NAMALWA (cell line): ENCODE data around the gene RIT2.
A peak's percentile ranks its signal among the peaks of the same experiment; 100 is the strongest.

ENCODE experiments used
- DNase-seq: peaks from one replicate; pipeline ENCODE4 v3.0.0-alpha.2; 2015; ENCODE audit warnings: low spot score

RIT2 gene

DNA sequence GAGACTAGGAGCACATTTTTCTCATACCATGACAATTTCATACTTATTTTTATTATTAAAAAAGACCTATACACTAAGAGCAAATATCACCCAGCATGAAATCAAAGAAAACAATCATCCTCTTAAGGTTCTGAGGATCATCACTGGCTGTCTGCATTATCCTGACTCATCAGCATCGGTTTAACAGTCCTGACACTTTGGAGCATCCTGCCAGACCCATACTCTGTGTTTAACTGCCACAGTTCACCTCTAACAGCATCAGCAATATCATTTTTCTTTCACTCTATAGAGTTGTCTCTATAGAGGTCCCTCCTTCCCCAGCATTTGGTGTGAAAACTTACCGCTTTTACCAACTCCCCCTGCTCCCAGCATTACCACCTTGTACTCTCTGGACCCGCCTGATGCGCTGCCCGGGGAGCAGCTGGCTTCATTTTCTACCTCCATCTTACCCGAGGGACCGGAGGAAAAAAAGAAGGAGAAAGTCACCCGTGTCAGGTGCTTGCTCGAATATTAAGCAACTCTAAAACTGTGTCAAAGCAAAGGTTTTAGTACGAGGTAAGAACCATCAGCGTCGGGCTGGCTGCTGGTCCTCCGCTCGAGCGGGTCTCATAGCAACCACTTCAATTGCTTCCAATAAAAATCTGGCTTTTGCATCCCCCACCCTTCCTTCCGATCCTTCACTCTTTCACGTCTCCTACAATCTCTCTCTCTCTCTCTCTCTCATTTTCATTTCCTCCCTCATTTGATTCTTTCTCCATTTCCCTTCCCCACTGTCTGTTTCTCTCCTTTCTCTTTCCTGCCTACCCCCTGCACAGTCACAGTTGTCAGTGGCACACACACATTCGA, at the start of gene RIT2:
RIT2 (minus strand) TSS at position 610 of the 846 bp plus-strand sequence.
- no peak for DNase-seq

DNA sequence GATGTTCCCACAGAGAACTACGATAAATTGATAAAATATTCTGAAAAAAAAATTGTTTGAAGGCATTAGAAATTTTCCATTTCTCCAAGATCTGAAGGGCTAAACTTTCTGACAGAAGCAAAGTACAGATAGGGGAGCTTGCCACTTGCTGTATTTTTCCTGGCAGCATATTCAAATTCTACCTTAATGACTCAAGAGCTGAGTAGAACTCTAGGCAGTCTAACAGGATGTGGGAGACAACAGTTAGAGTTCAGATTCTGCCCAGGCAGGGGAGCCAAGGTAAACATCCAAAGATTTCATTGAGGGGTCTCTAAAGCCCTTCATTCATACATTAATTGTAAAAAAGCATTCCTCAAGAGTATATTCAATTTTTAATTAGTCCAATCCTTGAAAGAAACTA, 46.0 kb upstream of the RIT2 start:
- DNase-seq, result no peak

DNA sequence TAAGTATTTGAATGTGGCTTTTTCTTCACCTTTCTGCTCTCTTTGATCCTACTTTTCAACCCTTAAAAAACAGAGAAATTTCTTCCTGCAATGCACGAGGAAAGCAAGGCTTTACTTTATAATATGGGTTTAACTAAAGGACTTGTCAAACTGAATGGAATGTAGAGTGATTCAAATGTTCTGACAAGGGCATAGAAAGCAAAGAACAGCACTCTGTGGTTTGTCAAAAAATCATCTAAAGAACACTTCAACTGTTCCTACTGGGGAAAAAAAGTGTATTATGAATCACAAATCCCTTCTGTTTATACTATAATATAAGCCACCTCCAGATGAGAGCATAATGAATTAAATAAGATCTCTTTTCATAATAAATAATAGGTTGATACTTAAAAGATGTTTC, 45.0 kb upstream of the RIT2 start:
- no peak for DNase-seq

DNA sequence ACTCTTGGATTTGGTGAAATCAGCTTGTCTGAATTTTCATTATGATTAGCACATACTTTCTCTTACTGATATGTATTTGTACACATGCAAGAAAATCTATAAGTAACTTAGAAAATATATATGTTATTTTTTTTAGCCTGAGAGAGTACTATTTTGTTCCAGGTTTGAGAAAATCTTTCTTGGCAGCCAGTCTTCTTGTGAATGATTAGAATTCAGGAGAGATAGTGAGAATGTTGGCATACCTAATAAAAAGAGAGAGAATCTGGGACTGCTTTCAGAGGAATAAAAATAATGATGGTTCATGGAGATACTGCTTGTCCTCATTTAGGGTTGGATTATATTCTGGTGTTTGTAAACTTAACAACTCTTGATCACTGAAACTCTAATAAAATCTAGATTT, 44.4 kb upstream of the RIT2 start:
- no peak for DNase-seq

DNA sequence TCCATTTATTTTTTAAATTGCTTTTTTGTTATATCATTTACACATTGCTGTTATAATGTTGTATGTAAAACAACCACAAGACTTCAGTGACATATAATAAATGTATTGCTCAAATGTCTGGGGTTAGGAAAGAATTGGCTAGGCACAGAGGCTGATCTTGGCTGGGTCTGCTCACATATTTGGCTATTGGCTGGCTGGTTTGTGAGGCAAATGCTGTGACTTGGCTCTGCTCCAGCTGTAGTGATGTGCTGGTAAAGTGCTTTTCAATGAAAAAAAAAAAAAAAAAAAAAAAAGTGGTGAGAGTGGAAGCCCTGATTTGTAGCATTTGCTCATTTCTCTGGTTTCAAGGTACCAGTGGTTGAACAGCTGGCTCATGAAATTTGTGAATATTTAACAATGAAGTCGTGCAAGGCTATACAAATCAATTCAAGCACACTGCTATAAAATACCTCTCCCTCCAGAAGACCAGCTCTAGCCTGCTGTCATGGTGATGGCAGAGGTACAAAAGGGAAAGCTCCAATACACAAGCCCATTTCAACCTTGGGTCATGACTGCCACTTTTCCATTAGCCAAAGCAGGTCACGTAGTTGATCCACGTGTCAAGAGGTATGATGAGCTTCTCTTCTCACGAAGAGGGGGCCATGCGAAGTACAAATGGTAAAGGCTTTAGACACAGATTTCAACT, 43.7 kb upstream of the RIT2 start:
- DNase-seq, result no peak

DNA sequence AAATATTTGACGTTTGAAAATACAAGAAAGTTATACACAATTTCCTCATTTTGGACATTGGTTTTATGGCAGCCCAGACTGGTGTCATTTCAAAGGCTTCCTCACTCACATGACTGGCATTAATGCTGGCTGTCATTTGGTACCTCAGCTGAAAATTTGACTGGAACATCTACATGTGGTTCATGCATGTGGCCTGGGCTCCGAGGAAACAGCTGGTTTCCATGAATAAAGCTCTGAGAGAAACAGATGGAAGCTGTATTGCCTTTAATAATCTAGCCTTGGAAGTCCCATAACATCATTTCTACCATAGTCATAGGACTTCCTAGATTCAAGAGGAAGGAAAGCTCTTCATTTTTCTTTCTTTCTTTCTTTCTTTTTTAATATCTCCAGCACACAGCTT, 42.9 kb upstream of the RIT2 start:
- DNase-seq, result no peak

DNA sequence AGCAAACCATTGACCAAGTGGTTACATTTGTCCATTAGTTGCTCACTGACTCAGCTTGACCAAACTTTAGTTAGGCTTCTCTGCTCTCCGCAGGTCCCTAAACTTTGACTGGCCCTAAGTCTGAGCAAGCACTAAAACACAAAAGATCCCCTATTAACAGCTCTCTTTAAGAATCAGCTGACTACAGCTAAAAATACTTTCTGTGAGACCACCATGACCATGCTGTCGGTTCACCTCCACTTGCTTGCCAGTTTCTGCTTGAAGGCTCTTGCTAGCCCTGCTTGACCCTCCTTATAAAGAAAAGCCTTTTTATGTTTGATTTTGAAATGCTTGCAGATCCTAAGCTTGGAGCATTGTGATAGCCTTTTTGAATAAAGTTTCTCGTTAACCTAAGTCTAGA, 40.4 kb upstream of the RIT2 start:
- no peak for DNase-seq

DNA sequence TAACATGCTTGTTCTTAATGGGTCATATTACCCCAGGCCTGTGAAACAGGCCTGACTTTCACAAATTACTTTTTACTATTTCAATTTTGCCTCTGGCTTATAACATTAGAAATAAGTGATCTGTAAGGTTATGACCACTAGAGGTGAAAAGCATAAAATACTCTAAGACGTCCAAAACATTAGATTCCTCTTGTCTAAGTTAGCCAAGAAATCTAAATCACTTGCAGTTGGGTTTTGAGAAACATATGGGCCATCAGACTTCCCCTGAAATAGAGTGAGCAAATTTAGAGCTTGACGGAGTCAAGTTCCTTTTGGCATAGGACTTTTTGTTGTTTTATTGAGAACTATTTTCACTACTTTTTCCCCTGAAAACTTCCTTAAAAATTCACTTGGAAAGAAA, 32.7 kb upstream of the RIT2 start:
- no peak for DNase-seq

DNA sequence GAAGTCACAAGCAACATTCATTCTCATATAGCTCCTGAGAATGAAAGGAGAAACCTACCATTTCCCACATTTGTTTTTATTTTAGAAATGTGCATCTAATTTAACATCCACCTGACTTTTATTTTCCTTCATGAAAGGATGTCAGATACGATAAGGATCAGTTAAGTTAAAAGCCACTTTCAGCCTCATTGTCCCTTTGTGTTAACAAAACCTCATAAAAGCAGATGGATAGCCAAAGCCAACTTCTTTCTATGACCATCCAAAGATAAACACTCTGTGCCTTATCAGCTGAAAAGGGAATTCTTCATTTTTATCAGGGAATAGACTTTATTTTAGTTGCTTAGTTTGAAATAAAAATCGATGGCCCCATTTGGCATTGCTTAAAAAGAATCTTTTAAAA, 25.7 kb upstream of the RIT2 start:
- DNase-seq, result no peak

DNA sequence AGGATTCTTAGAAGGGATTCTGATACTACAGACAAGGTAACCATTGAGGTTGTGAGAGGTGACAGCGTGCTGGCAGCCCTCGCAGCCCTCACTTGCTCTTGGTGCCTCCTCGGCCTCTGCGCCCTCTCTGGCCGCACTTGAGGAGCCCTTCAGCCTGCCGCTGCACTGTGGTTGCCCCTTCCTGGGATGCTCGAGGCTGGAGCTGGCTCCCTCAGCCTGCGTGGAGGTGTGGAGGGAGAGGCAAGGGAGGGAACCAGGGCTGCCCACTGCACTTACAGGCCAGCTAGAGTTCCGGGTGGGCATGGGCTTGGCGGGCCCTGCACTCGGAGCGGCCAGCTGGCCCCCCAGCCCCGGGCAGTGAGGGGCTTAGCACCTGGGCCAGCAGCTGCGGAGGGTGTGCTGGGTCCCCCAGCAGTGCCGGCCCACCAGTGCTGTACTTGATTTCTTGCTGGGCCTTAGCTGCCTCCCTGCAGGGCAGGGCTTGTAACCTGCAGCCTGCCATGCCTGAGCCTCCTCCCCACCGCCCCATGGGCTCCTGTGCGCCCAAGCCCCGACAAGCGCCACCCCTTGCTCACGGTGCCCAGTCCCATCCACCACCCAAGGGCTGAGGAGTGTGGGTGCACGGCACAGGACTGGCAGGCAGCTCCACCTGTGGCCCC, 23.9 kb upstream of the RIT2 start:
- no peak for DNase-seq

DNA sequence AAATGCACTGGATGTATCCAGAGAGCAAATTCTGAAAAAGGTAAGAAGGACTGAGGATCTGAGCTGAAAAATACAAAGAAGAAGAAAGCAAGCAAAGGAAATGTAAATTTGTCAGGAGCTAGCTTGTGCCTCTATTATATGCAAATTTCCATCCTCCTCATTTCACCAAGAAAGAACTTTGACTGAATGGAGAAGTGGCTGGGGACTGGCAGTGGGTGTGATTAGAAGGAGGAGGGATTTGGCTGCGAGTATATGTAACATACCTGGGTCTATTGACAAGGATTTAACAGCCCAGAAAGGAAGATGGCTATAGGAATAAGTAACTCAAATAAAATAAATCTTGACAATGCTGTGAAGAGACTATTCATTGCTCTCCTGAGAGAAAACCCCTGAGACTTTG, 19.4 kb upstream of the RIT2 start:
- no peak for DNase-seq

DNA sequence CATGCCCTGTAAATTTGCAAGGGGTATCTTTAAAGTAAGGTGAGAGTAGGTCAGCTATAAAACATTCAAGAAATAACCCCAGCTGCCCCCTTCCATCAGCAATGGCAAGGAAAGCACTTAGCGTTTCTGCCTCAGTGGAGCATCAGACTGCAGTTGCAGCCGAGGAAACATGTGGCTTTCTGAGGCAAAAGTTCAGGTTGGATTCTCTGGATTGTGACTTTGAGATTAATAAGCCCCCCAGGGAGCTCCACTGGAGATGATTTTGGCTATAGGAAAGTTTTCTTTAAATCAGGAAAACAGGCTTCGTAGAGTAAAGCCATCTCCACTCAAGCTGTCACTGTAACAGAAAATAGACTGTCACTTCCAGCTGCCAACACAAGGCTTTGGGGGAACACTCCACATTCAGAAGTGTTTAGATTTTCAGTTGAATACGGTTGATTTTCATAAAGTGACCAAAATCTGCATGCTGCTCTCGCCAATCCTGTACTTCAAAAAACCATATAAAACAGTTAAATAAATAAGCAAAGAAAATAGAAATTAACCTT, 15.3 kb upstream of the RIT2 start:
- DNase-seq, result no peak

DNA sequence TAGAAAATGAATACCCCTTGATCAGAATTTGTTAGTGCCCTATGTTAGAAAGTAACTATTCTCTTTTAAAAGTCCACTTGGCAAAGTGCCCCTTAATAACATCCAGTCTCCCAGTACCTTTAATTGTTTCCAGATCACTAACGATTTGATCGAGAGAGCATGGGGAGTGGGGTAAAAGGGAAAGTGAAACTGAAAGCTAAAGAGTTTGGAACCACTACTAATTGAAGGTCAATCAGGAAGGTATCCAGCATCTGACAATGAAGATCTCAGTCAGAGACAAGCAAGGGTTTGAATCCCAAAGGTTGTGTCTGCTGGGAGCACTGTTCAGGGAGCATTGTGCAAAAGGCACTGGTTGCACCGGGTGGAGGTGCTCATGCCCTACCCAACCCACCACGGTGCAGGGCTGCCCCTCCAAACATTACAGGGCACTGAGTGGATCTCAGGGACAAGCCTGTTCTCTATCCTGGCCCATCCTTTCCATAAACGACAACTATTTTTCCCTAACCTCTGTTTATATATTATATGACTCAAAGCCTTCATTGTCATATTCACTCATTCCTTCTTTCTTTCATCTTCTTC, 14.6 kb upstream of the RIT2 start:
- DNase-seq, result peak; percentile 6

DNA sequence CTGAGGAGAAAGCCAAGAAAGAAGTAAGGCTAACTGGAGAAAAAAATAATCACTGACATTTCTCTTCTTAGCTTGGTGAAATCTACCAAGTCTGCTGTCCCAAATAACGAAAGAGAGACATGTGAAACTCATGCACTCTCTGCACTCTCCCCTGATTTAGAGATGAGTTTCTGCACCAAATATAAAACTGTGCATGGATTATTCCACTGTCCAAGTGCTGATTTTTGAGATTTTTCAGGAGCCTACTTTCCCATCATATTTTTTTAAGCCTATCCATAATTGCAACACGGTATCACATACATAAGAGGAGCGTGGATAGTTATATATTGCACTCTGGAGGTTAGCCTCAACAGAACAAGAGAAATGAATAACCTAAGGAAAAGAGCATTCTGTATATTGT, 10.0 kb upstream of the RIT2 start:
- no peak for DNase-seq

DNA sequence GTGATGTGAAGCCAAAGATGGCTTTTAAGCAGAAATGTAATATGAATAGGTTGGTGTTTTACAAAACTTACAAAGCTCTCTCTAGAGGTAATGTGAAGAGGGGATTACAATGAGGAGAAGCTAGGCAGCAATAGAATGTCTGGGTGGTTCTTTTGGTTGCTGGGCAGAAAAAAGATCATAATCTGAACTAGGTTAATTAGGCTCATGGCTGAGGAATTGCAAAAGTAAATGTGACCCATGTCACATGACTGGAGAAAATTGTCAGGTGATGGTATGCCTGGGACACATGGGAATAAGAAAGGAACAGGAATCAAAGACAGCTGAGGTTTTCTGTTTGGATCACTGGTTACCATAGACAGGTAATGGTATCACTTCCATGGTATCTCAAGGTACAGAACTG, 7.5 kb upstream of the RIT2 start:
- no peak for DNase-seq

DNA sequence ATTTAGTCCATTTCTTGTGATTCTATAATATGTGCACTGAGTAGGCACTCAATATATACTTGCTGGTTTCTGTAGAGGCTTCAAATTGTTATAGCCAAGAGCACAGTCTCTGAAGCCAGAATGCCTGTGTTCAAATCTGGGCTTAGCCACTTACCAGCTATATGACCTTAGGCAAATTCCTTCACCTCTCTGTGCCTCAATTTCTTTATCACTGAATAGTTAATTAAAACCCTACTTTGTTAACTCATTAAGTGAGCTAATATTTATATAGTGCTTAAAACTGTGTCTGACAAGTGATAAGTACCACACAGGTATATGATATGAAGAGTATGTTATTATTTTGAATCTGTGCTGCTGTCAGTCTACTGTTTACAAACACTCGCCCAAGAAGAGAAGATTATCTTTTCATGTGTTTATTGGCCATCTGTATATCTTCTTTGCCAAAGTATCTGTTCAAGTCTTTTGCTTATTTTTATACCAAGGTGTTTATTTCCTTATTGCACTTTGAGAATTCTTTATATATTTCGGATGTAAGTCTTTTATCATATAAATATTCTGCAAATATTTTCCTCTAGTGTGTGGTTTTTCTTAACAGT, 1.3 kb upstream of the RIT2 start:
- no peak for DNase-seq

DNA sequence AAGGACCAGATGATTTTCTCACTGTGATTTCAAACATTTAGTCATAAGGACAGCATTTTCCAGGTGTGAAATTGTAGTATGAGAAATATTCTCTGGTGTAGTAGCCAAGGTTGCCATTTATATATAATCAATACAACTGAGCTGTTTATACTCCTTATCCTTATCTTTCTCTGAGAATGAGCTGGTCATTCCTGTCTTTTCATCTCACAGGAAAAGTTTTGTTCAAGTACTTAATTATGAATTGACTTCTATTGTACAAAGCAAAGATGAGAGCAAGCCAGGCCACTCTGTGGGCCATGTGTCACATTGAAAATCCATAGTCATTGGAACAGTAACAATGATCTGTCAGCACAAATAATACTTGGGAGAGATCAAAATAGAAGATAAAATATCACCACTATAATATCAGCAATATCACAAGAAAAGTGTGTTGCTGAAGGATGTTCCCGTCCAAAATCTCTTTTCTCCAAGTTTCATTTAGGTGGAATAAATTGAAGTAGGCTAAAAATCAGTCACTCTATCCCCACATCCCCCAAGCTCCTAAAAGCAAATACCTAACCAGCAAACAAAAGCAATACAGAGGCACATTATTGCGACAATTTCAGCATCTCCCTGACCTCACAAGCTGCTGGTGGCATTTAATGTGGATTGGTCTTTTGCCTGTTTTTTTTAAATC, 2.1 kb downstream of the RIT2 start:
- DNase-seq, result no peak

DNA sequence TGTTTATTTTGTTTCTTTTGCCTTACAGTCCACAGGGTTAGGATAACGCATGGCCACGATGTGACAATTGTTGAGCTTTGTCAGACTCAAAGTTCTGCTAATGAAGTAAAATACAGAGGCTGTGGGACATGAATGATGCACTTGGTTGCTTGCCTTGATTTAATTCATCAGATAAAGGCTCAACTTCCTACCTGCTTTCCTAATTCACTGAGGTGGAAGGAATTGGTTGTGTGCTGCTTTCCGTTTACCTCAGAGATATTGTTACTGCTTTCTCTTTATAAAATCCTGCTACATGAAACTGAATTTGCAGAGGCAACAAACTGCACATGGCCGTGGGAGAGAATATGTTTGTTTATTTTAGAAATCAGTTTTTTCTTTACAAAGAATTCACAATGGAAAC, 6.6 kb downstream of the RIT2 start:
- no peak for DNase-seq

DNA sequence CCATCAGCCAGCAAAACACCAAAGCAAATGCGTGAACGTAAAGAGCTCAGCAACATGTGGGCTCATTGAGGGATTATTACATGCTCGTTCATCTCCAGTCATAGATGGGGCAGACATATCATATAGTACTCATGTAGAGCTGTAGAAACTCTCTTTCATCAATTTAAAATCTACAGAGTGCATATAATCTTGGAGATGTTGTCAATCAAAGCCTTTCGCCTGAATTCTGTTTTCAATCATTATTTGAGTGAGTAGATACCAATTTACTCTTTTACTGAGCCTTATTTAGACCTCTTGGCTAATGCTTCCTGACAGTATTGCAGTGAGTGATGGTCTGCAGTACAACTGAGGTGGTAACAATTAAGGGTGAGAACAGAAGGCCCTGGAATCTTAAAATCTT, 7.0 kb downstream of the RIT2 start:
- no peak for DNase-seq

DNA sequence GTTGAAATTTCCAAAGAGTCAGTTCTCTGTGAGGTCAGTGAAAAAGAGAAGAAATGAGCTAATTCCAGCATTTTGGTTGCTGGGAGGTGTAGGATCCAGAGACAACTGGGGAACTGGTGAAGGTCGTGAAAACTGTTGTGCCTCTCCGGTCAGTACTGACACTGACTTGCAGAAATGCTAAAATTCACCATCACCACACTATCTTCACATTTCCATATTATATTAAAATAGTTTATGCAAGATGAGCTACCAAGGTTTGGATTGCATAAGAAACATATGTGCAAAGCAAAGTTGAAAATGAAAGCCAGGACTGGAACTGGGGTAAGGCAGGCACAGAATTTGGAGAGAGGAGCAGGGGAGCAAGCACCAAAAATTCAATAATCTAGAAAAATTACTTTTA, 21.8 kb downstream of the RIT2 start:
- DNase-seq, result no peak

DNA sequence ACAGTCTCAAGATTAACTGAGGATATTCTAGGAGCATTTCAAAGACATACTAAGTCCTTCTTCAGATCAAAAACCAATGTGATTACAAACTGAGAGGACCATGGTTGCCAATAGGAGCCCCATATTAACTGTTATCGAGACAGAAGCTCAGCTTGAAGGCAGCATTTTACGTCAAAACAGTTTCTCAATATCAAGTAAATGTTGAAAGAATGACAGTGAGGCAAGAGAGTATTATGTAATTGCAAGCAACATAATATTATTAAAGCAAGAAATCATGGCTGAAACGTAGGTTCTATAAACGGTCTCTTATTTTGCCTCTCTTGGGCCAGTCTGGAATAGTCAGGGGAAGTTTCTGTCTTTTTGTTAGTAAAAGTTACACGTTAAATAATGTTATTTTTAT, 22.9 kb downstream of the RIT2 start:
- no peak for DNase-seq

DNA sequence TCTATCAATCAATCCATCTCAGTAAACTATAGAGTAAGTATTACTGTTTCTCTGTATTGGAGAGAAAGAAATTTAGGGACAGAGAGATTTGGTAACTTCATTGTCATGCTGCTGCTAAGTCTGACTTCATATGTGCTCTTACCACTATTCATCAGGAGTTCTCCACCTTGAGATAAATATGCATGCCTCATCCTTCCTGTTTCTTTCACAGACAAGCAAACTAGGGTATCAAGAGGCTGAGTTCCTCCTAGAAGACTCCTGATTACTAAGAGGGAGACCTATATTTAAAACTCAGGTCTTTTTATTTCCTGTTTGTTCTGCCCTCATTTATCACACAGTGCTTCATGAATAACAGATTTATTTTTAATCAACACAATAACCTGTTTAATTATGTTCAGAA, 34.1 kb downstream of the RIT2 start:
- no peak for DNase-seq
